Fibroblast of the aortic adventitia (primary cell): ENCODE measurements around the gene NEFH. TPM values are rescaled to one million over a fixed set of nuclear protein-coding genes. Genes with fewer than 3 reads are reported as not detected.

ENCODE experiments used
- DNase-seq: peaks from one replicate; pipeline ENCODE4 v3.0.0-alpha.2; 2010; ENCODE audit warnings: low read depth
- H3K4me3 ChIP-seq: 2 replicates; pipeline ENCODE4 v1.5.1; 2011; ENCODE audit warnings: low read depth, mild to moderate bottlenecking, control low read depth, low read length, moderate library complexity
- CTCF ChIP-seq: IDR thresholded peaks from 2 replicates; pipeline ENCODE4 v1.5.1; 2011; ENCODE audit warnings: mild to moderate bottlenecking, low read length, control low read depth, inconsistent platforms; ENCODE audit not compliant: insufficient read depth
- total RNA-seq: library from RNA; depleted of rRNA; stranded (reverse); fragments of >200 nt; gene quantifications from 2 replicates; pipeline ENCODE4 v1.2.3, GENCODE V29; 2012; ENCODE audit warnings: low replicate concordance

The NEFH gene
- total RNA-seq, 1 donor: 0.54 TPM

GRCh38 chr22:29442976-29443375 lies 37.0 kb upstream of the NEFH start:
- H3K4me3 ChIP-seq: no peak overlapping the region
- peak; percentile 13 for DNase-seq

DNA sequence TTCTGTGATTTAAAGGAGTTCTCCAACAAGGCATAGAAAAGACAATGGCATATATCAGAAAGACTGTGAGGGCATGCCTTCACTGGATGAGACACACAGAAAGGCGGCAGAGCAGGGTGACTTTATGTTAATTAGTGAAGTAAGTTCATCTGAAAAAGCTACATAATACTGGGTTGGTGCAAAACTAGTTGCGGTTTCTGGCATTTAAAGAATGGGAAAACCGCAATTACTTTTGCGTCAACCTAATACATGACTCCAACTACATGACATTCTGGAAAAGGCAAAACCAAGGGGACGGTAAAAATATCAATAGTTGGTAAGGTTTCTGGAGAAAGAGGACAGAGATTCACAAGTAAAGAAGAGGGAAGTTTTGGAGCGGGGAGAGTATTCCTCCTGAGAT lies 36.6 kb upstream of the NEFH start:
- H3K4me3 ChIP-seq: no peak overlapping the region
- DNase-seq: peak; percentile 28
- TF ChIP-seq CTCF: no peak

More at GRCh38 chr22:29442976-29443375, 37.0 kb upstream of the NEFH start:
- no peak for TF ChIP-seq CTCF

GRCh38 chr22:29443861-29444792 lies 35.9 kb upstream of the NEFH start:
- TF ChIP-seq CTCF: no peak
- no peak for DNase-seq
- no peak overlapping the region for H3K4me3 ChIP-seq

- no peak for DNase-seq
- H3K4me3 ChIP-seq: no peak overlapping the region
- no peak for TF ChIP-seq CTCF
Measured at GRCh38 chr22:29445508-29445907, 34.5 kb upstream of the NEFH start.

DNA sequence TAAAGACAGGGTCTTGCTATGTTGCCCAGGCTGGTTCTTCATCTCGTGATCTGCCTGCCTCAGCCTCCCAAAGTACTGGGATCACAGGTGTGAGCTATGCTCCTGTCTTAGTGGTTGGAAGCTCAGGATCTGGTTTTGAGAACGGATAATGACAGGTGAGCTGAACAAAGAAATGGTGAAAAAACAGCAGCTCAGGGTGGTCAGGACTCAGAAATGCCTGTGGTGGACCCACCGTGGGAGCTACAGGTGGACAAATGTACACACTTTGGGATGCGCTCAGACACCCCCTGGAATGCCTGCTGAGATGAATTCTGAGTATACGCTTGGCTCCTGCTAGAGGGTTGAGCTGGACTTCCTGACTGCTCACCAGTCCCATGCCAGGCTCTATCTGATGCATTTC lies 32.1 kb upstream of the NEFH start:
- no peak overlapping the region for H3K4me3 ChIP-seq
- no peak for DNase-seq
- TF ChIP-seq CTCF: no peak

- TF ChIP-seq CTCF: no peak
Measured at GRCh38 chr22:29449296-29449875, 30.6 kb upstream of the NEFH start.

More at GRCh38 chr22:29449296-29449875, 30.6 kb upstream of the NEFH start:
- no peak for DNase-seq
- no peak overlapping the region for H3K4me3 ChIP-seq
